B cell (primary cell): ENCODE data around the gene ZNF680.

Experiments used
- EZH2 ChIP-seq: IDR thresholded peaks from 2 replicates; pipeline ENCODE4 v1.6.1; 2012; ENCODE audit warnings: borderline replicate concordance, low read depth, mild to moderate bottlenecking, moderate library complexity, low read length; ENCODE audit not compliant: insufficient read depth, poor library complexity, severe bottlenecking
- TF ChIP-seq, protein P1 (sequence below): fragments of 200-600 bp; IDR thresholded peaks from one replicate; pipeline ENCODE4 v1.8.0; 2022; ENCODE audit warnings: antibody characterized with exemption, mild to moderate bottlenecking

DNA sequence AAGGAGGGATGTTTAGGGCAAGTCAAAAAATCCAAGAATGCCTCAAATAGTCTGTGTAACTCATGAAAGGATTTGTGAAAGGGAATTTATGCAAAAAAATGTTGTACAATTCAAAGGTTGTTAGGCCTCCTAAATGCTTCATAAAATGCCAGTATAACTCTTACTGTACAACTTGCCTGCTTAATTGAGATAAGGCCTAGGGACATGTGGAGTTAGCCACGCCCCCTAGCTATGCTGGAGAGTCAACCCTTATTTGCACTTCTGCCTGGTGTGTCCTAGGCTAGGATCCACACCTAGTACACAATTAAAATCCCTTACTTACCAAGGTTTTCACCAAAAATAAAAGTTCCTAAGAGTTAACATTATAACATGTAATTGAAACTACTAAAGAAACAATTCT, 77.2 kb downstream of the ZNF680 start:
- TF ChIP-seq, protein P1, sequence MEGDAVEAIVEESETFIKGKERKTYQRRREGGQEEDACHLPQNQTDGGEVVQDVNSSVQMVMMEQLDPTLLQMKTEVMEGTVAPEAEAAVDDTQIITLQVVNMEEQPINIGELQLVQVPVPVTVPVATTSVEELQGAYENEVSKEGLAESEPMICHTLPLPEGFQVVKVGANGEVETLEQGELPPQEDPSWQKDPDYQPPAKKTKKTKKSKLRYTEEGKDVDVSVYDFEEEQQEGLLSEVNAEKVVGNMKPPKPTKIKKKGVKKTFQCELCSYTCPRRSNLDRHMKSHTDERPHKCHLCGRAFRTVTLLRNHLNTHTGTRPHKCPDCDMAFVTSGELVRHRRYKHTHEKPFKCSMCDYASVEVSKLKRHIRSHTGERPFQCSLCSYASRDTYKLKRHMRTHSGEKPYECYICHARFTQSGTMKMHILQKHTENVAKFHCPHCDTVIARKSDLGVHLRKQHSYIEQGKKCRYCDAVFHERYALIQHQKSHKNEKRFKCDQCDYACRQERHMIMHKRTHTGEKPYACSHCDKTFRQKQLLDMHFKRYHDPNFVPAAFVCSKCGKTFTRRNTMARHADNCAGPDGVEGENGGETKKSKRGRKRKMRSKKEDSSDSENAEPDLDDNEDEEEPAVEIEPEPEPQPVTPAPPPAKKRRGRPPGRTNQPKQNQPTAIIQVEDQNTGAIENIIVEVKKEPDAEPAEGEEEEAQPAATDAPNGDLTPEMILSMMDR: no peak
- TF ChIP-seq EZH2: no peak
